ENCODE data around the gene SORBS1. TPM values are rescaled to one million over a fixed set of nuclear protein-coding genes. Genes with fewer than 3 reads are reported as not detected.

SORBS1 gene
- total and polyA plus RNA-seq, 9 of the 15 experiments (the other 6 are each of a cell fraction or from before 2014, with no cell fraction given), result 2.0 to 13.3 (median 6.5) TPM

DNA sequence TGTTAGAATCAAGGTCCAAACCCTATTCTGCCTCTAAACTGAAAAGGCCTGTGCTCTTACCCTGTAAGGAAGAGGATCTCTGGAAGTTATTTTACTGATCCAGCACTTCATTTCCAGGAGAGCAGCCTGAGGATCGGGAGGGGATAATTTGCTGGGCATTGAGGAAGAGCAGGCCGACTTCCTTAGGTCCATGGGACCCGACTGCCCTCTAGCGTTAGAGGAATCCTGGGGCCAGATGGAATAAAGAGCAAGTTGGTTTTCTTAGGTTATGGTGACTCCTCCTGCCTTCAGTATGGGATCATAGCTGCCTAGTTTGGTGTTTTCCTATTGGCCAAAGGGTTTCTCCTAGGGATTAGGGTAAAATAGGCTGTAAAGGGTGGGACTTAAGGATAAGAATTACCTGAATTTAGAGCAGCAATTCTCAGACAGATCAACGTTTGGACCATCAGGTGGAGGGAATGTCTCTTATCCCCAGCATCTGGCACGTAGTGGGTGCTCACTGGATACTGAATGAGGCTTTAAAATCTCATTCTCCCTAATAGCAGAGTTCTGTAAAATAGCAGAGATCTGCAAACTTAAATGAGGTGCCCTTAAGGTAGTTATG lies 40.0 kb upstream of the SORBS1 start (continued):
- TF ChIP-seq PPARD (CRISPR knock-in tag; IDR thresholded peaks at IDR 0.05) (no peak), PHF8 (IDR thresholded peaks at IDR 0.05; ENCODE audit: borderline replicate concordance, low read length) (no peak), CTCFL (IDR thresholded peaks at IDR 0.05; ENCODE audit: borderline replicate concordance, insufficient read depth, low read depth, low read length, poor library complexity, severe bottlenecking) (no peak), ZNF41 (CRISPR knock-in tag; conservative IDR thresholded peaks at IDR 0.05) (no peak), RAD21 (CRISPR knock-in tag; conservative IDR thresholded peaks at IDR 0.05 in 1 of 2, IDR thresholded peaks at IDR 0.05 in 1 of 2) (peak; percentile 97 to 98), NFYB (IDR thresholded peaks at IDR 0.05; ENCODE audit: extremely low read depth, insufficient read length) (no peak), TAF1 (IDR thresholded peaks at IDR 0.05; ENCODE audit: control insufficient read depth, extremely low read depth, insufficient read depth, low read length, severe bottlenecking) (no peak), HDAC6 (IDR thresholded peaks at IDR 0.05; ENCODE audit: low read depth, low read length) (no peak), ZNF668 (CRISPR knock-in tag; IDR thresholded peaks at IDR 0.05) (no peak), BCOR (IDR thresholded peaks at IDR 0.05) (peak; percentile 15; the same call in 1 of the 2 replicates), NONO (IDR thresholded peaks at IDR 0.05; ENCODE audit: low read depth in 2 of 2, low read length in 1 of 2) (no peak), JUND (IDR thresholded peaks at IDR 0.05; ENCODE audit: borderline replicate concordance, low read depth, low read length) (no peak), JUND (tag; IDR thresholded peaks at IDR 0.05; ENCODE audit: borderline replicate concordance, low read depth, low read length) (no peak), SMC3 (conservative IDR thresholded peaks at IDR 0.05; ENCODE audit: insufficient read depth, low read depth, low read length) (peak; percentile 98), XRCC5 (IDR thresholded peaks at IDR 0.05; ENCODE audit: low read depth, low read length) (no peak)
- TF ChIP-seq, protein P1, sequence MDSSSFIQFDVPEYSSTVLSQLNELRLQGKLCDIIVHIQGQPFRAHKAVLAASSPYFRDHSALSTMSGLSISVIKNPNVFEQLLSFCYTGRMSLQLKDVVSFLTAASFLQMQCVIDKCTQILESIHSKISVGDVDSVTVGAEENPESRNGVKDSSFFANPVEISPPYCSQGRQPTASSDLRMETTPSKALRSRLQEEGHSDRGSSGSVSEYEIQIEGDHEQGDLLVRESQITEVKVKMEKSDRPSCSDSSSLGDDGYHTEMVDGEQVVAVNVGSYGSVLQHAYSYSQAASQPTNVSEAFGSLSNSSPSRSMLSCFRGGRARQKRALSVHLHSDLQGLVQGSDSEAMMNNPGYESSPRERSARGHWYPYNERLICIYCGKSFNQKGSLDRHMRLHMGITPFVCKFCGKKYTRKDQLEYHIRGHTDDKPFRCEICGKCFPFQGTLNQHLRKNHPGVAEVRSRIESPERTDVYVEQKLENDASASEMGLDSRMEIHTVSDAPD (CRISPR knock-in tag; IDR thresholded peaks at IDR 0.05), result no peak
- TF ChIP-seq, protein P2, sequence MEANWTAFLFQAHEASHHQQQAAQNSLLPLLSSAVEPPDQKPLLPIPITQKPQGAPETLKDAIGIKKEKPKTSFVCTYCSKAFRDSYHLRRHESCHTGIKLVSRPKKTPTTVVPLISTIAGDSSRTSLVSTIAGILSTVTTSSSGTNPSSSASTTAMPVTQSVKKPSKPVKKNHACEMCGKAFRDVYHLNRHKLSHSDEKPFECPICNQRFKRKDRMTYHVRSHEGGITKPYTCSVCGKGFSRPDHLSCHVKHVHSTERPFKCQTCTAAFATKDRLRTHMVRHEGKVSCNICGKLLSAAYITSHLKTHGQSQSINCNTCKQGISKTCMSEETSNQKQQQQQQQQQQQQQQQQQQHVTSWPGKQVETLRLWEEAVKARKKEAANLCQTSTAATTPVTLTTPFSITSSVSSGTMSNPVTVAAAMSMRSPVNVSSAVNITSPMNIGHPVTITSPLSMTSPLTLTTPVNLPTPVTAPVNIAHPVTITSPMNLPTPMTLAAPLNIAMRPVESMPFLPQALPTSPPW (CRISPR knock-in tag; IDR thresholded peaks at IDR 0.05), result no peak
